HepG2 (cell line): Measurements from ENCODE around the gene DNAJC10. TPM values are rescaled to one million over a fixed set of nuclear protein-coding genes. Genes with fewer than 3 reads are reported as not detected.

Source experiments
- CTCF ChIP-seq: sonication (generic); formaldehyde crosslinking; IDR thresholded peaks from 2 replicates; pipeline ENCODE4 v1.5.0; 2020; ENCODE audit warnings: mild to moderate bottlenecking, missing genetic modification reagents, moderate library complexity
- EP300 ChIP-seq, 3 experiments: sonication (generic) in 1 of 3; formaldehyde crosslinking in 1 of 3; IDR thresholded peaks; 2 replicates each; pipeline versions ENCODE4 v1.5.1 to v1.6.1; 2011 to 2020; ENCODE audit warnings: low read depth in 2 of 3, low read length in 2 of 3, borderline replicate concordance in 1 of 3, improper control_type of control experiment in 1 of 3, mild to moderate bottlenecking in 1 of 3, missing genetic modification reagents in 1 of 3, moderate library complexity in 1 of 3
- IRX3 ChIP-seq: sonication (generic); formaldehyde crosslinking; IDR thresholded peaks from 2 replicates; pipeline ENCODE4 v1.8.1; 2023; ENCODE audit warnings: mild to moderate bottlenecking, low read depth, missing genetic modification reagents, borderline replicate concordance
- KDM2A ChIP-seq: sonication (generic); formaldehyde crosslinking; IDR thresholded peaks from 2 replicates; pipeline ENCODE4 v1.4.0; 2020; ENCODE audit warnings: low read depth, missing genetic modification reagents, borderline replicate concordance
- KDM5B ChIP-seq: sonication (generic); formaldehyde crosslinking; IDR thresholded peaks from 2 replicates; pipeline ENCODE4 v1.4.0; 2020; ENCODE audit warnings: missing genetic modification reagents, mild to moderate bottlenecking, borderline replicate concordance
- MAFF ChIP-seq: IDR thresholded peaks from 2 replicates; pipeline ENCODE4 v1.6.1; 2011; ENCODE audit warnings: low read depth, low read length, improper control_type of control experiment
- MTF1 ChIP-seq: sonication (generic); formaldehyde crosslinking; IDR thresholded peaks from 2 replicates; pipeline ENCODE4 v1.5.0; 2020; ENCODE audit warnings: missing genetic modification reagents
- NFKBIZ ChIP-seq: IDR thresholded peaks from 2 replicates; pipeline ENCODE4 v1.6.1; 2018; ENCODE audit warnings: missing genetic modification reagents, missing compliant biosample characterization
- SOX13 ChIP-seq, 3 experiments: fragments of 450-650 bp in 1 of 3; sonication (generic) in 1 of 3; formaldehyde crosslinking in 1 of 3; IDR thresholded peaks in 2 of 3; conservative IDR thresholded peaks in 1 of 3; 2 replicates each; pipeline versions ENCODE4 v1.5.0 to v1.6.1; 2016 to 2020; ENCODE audit warnings: antibody characterized with exemption in 1 of 3, mild to moderate bottlenecking in 1 of 3, missing compliant biosample characterization in 1 of 3, missing genetic modification reagents in 1 of 3, moderate library complexity in 1 of 3
- SOX5 ChIP-seq: IDR thresholded peaks from 2 replicates; pipeline ENCODE4 v1.6.1; 2016; ENCODE audit warnings: borderline replicate concordance
- ZBTB26 ChIP-seq: IDR thresholded peaks from 2 replicates; pipeline ENCODE4 v1.6.1; 2016; ENCODE audit warnings: missing compliant biosample characterization, missing genetic modification reagents, borderline replicate concordance
- ZMAT3 ChIP-seq: sonication (generic); formaldehyde crosslinking; conservative IDR thresholded peaks from 2 replicates; pipeline ENCODE4 v1.7.0; 2021; ENCODE audit warnings: missing genetic modification reagents
- ZMYM2 ChIP-seq: sonication (generic); formaldehyde crosslinking; IDR thresholded peaks from 2 replicates; pipeline ENCODE4 v1.8.0; 2022; ENCODE audit warnings: mild to moderate bottlenecking, missing genetic modification reagents
- ZNF263 ChIP-seq: sonication (generic); formaldehyde crosslinking; IDR thresholded peaks from 2 replicates; pipeline ENCODE4 v1.4.0; 2020; ENCODE audit warnings: missing genetic modification reagents
- ZNF280D ChIP-seq: sonication (generic); formaldehyde crosslinking; IDR thresholded peaks from 2 replicates; pipeline ENCODE4 v1.5.1; 2020; ENCODE audit warnings: mild to moderate bottlenecking, missing genetic modification reagents
- ZNF292 ChIP-seq: sonication (generic); formaldehyde crosslinking; IDR thresholded peaks from 2 replicates; pipeline ENCODE4 v1.8.1; 2022; ENCODE audit warnings: mild to moderate bottlenecking, low read depth, missing genetic modification reagents, borderline replicate concordance
- ZNF33B ChIP-seq: sonication (generic); formaldehyde crosslinking; IDR thresholded peaks from 2 replicates; pipeline ENCODE4 v1.5.1; 2020; ENCODE audit warnings: mild to moderate bottlenecking, missing genetic modification reagents
- ZNF572 ChIP-seq: sonication (generic); formaldehyde crosslinking; IDR thresholded peaks from 2 replicates; pipeline ENCODE4 v1.5.1; 2020; ENCODE audit warnings: mild to moderate bottlenecking, missing genetic modification reagents
- ZSCAN5A ChIP-seq: sonication (generic); formaldehyde crosslinking; IDR thresholded peaks from 2 replicates; pipeline ENCODE4 v1.8.0; 2022; ENCODE audit warnings: mild to moderate bottlenecking, missing genetic modification reagents, borderline replicate concordance
- polyA plus RNA-seq, 8 experiments: library from polyadenylated mRNA; depleted of rRNA in 3 of 8; stranded (reverse) in 7 of 8; unstranded in 1 of 8; fragments of >200 nt; fragmentation: Illumina TruSeq in 4 of 8; extraction: Trizol in 4 of 8; gene quantifications; 2 replicates each; pipeline versions ENCODE4 v1.2.1 to v1.2.3, GENCODE V29; 2011 to 2016; ENCODE audit warnings: low read depth in 4 of 8, missing spikeins in 1 of 8, mixed read lengths in 1 of 8; ENCODE audit not compliant: insufficient read depth in 1 of 8
- total RNA-seq, 5 experiments: library from RNA; depleted of rRNA; stranded (reverse); fragments of >200 nt; fragmentation: Illumina TruSeq; extraction: Trizol; gene quantifications; 2 replicates each; pipeline ENCODE4 v1.2.3, GENCODE V29; 2016; ENCODE audit warnings: low read depth in 1 of 5

Gene DNAJC10
- total and polyA plus RNA-seq, 2 of the 13 experiments (the other 11 are each of a cell fraction or from before 2014, with no cell fraction given): 44.1 to 178 TPM

GRCh38 chr2:182668671-182669070 lies 47.4 kb upstream of the DNAJC10 start (continued):
- 0 out of 2 replicates have a peak, but pooled peaks have one; percentile 45 for TF ChIP-seq ZNF572 (CRISPR knock-in tag)
- 0 out of 2 replicates have a peak, but pooled peaks have one; percentile 68 for TF ChIP-seq ZNF33B (CRISPR knock-in tag)
- peak; percentile 95 for TF ChIP-seq ZNF263 (CRISPR knock-in tag)
- TF ChIP-seq KDM2A (CRISPR knock-in tag): peak; percentile 62; the same call in 1 of the 2 replicates
- TF ChIP-seq CTCF (CRISPR knock-in tag): 0 out of 2 replicates have a peak, but pooled peaks have one; percentile 6
- no peak for TF ChIP-seq MAFF
- no peak for TF ChIP-seq ZNF280D (CRISPR knock-in tag)
- peak; percentile 79 for TF ChIP-seq SOX13 (IDR thresholded peaks at IDR 0.05)
- peak in 1 of 2 experiments; percentile 96; a peak in 2 of 4 replicates for TF ChIP-seq SOX13 (CRISPR knock-in tag; conservative IDR thresholded peaks at IDR 0.05 in 1 of 2, IDR thresholded peaks at IDR 0.05 in 1 of 2)
- TF ChIP-seq ZBTB26: peak; percentile 56; the same call in 1 of the 2 replicates
- TF ChIP-seq ZMYM2: peak; percentile 98
- 0 out of 2 replicates have a peak, but pooled peaks have one; percentile 21 for TF ChIP-seq KDM5B (CRISPR knock-in tag)
- TF ChIP-seq ZMAT3 (CRISPR knock-in tag): no peak
- TF ChIP-seq EP300 (IDR thresholded peaks at IDR 0.05; ENCODE audit: low read depth in 2 of 2, low read length in 2 of 2): peak in 1 of 2 experiments; percentile 46; a peak in 1 of 4 replicates
- TF ChIP-seq EP300 (CRISPR knock-in tag; IDR thresholded peaks at IDR 0.05; ENCODE audit: borderline replicate concordance): no peak
- peak; percentile 71; the same call in 1 of the 2 replicates for TF ChIP-seq ZNF292 (CRISPR knock-in tag)
- no peak for TF ChIP-seq MTF1 (CRISPR knock-in tag)
- TF ChIP-seq IRX3 (CRISPR knock-in tag): 0 out of 2 replicates have a peak, but pooled peaks have one; percentile 44
- TF ChIP-seq NFKBIZ (CRISPR knock-in tag): peak; percentile 32; the same call in 1 of the 2 replicates
- TF ChIP-seq SOX5: peak; percentile 95
- peak; percentile 51; the same call in 1 of the 2 replicates for TF ChIP-seq ZSCAN5A (CRISPR knock-in tag)
